ENCODE results near the gene LRRC4B. TPM values are rescaled to one million over a fixed set of nuclear protein-coding genes. Genes with fewer than 3 reads are reported as not detected.
"Not testable (repeated sequence)": the region's sequence is repeated elsewhere in the genome, so short reads cannot be mapped to it uniquely, and the experiment has no call there.

Gene LRRC4B
- total and polyA plus RNA-seq, 12 donors: 0.07 to 24.1 (median 1.3) TPM

DNA sequence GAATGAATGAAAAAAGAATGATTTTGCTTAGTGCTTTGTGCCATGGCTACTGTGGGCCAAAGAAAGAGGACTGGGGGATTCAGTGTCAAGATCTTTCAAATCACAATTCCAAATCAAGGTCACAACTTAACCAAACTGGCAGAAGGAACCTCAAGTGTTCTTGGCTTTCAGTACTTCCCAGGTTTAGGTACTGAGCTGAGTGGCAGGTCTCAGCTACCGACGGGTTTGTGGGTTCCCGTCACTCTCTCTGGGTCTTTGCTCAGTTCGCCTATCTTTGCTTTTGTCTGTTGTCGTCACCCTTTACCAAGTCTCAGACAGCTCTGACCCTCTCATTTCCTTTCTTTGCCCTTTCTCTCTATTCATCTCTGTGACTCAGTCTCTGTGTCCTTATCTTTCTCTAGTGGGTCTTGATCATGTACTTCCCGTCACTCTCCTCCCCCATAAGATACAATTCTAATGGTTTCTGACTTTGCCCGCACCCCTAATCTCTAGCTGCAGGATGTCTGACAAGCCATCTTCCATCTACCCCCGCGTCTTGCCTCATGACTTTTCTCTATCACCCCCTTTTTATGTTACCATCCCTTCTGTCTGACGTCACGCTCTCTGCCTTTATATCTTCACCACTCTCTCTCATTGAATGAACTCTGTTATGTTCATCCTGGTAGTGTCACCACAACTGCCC lies 33.3 kb upstream of the LRRC4B start:
- TF ChIP-seq, protein P1, sequence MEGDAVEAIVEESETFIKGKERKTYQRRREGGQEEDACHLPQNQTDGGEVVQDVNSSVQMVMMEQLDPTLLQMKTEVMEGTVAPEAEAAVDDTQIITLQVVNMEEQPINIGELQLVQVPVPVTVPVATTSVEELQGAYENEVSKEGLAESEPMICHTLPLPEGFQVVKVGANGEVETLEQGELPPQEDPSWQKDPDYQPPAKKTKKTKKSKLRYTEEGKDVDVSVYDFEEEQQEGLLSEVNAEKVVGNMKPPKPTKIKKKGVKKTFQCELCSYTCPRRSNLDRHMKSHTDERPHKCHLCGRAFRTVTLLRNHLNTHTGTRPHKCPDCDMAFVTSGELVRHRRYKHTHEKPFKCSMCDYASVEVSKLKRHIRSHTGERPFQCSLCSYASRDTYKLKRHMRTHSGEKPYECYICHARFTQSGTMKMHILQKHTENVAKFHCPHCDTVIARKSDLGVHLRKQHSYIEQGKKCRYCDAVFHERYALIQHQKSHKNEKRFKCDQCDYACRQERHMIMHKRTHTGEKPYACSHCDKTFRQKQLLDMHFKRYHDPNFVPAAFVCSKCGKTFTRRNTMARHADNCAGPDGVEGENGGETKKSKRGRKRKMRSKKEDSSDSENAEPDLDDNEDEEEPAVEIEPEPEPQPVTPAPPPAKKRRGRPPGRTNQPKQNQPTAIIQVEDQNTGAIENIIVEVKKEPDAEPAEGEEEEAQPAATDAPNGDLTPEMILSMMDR (IDR thresholded peaks at IDR 0.05): no peak
- TF ChIP-seq POLR2A (IDR thresholded peaks at IDR 0.05): no peak
- H3K27me3 ChIP-seq: peaks cover 6% of the 10 kb centered on the region
- H3K4me1 ChIP-seq (replicated peaks in 1 of 2): no peaks in the 10 kb centered on the region
- WGBS, 4 donors: 65 to 72% (median 69%) methylated on average over 11 of the region's 11 CpGs
- H3K9me3 ChIP-seq (replicated peaks in 1 of 3): no peaks in the 10 kb centered on the region
- no peak overlapping the region for H3K4me3 ChIP-seq
- no peak overlapping the region for H3K27ac ChIP-seq
- no peaks in the 10 kb centered on the region for H3K36me3 ChIP-seq (replicated peaks in 1 of 2)
- intact Hi-C loops (cut with DNase I): no loop called here
- no peak for DNase-seq

DNA sequence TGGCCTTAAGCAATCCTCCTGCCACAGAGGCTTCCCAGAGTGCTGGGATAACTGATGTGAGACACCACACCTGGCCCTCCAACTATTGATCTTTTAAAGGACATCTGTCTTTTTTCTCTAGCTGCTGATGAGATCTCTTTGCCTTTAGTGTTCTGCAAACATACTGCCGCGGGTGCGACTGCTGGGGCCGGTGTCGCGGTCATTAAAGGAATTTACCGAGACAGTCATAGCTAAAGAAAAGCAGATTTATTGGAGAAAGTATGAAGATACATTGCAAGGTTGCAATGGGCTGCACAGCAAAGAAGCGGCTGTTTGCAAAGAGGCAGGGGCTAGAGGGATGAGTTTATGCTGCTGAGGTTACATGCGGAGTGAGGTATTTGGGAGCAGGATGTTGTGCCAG lies 31.2 kb upstream of the LRRC4B start:
- no peaks in the 10 kb centered on the region for H3K9me3 ChIP-seq (replicated peaks in 1 of 3)
- H3K4me3 ChIP-seq: no peak overlapping the region
- no peak overlapping the region for H3K27ac ChIP-seq
- DNase-seq: no peak
- no peaks in the 10 kb centered on the region for H3K36me3 ChIP-seq (replicated peaks in 1 of 2)
- WGBS, 4 donors: 78 to 88% (median 85%) methylated on average over 9 of the region's 9 CpGs
- intact Hi-C loops (cut with DNase I): no loop called here
- TF ChIP-seq POLR2A (IDR thresholded peaks at IDR 0.05): no peak
- TF ChIP-seq, protein P1 (IDR thresholded peaks at IDR 0.05): no peak
- peaks cover 6% of the 10 kb centered on the region for H3K27me3 ChIP-seq
- no peaks in the 10 kb centered on the region for H3K4me1 ChIP-seq (replicated peaks in 1 of 2)

DNA sequence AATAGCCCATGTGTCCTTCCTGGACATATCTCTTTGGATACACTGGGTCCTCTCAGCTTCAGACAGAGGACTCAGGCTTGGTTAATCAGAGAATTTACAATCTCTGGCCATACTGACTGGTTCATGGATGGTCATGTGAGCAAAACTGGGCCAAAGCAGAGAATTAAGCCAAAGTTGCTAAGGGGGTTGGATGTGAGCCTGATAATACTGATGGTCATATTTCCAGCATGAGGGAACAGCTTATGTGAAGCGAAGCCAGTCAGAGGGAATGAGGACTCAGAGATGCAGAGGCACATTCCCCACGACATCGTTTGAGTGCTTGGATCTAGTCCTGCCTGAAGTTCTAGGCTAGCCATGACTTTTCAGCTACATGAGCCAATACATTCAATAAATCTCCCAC lies 22.0 kb upstream of the LRRC4B start:
- H3K36me3 ChIP-seq (replicated peaks in 1 of 2): no peaks in the 10 kb centered on the region
- no peaks in the 10 kb centered on the region for H3K4me1 ChIP-seq (replicated peaks in 1 of 2)
- intact Hi-C loops (cut with DNase I): no loop called here
- TF ChIP-seq, protein P1 (IDR thresholded peaks at IDR 0.05): no peak
- no peak for TF ChIP-seq POLR2A (IDR thresholded peaks at IDR 0.05)
- no peak for DNase-seq
- 59 to 84% (median 81%) methylated on average over 3 of the region's 3 CpGs for WGBS, 4 donors
- H3K9me3 ChIP-seq (replicated peaks in 1 of 3): no peaks in the 10 kb centered on the region
- H3K27me3 ChIP-seq: no peaks in the 10 kb centered on the region
- no peak overlapping the region for H3K27ac ChIP-seq
- H3K4me3 ChIP-seq: no peak overlapping the region

DNA sequence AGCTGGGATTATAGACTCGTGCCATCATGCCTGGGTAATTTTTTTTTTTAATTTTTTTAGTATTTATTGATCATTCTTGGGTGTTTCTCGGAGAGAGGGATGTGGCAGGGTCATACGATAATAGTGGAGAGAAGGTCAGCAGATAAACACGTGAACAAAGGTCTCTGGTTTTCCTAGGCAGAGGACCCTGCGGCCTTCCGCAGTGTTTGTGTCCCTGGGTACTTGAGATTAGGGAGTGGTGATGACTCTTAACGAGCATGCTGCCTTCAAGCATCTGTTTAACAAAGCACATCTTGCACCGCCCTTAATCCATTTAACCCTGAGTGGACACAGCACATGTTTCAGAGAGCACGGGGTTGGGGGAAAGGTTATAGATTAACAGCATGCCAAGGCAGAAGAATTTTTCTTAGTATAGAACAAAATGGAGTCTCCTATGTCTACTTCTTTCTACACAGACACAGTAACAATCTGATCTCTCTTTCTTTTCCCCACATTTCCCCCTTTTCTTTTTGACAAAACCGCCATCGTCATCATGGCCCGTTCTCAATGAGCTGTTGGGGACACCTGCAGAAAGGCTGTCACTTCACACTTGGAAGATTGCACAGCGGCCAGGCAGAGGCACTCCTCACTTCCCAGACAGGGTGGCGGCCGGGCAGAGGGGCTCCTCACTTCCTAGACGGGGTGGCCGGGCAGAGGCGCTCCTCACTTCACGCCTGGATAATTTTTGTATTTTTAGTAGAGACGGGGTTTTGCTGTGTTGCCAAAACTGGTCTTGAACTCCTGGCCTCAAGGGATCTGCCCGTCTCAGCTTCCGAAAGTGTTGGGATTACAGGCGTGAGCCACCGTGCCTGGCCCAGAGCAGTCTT lies 13.8 kb upstream of the LRRC4B start:
- H3K9me3 ChIP-seq (replicated peaks in 1 of 3); H3K36me3 ChIP-seq (replicated peaks in 1 of 2); H3K27me3 ChIP-seq; H3K4me3 ChIP-seq; intact Hi-C loops (cut with DNase I); DNase-seq; H3K27ac ChIP-seq; H3K4me1 ChIP-seq (replicated peaks in 1 of 2): not testable (repeated sequence)
- WGBS, 4 donors: 79 to 87% (median 84%) methylated on average over 20 to 23 of the region's 24 CpGs

Data from adrenal gland (tissue), 12 donors.